MM.1S (cell line): Measurements from ENCODE around the gene CDH6.

Source experiments
- EZH2 ChIP-seq: fragments of 300-600 bp; sonication (generic); optimal IDR thresholded peaks from 2 replicates; pipeline ENCODE3; 2017; ENCODE audit warnings: low read depth, mild to moderate bottlenecking, antibody characterized with exemption, low read length, mixed read lengths
- TF ChIP-seq, protein P1 (sequence below): fragments of 300-600 bp; sonication (generic); IDR thresholded peaks from 2 replicates; pipeline ENCODE4 v1.5.1; 2016; ENCODE audit warnings: antibody characterized with exemption, low read length, mixed read lengths

DNA sequence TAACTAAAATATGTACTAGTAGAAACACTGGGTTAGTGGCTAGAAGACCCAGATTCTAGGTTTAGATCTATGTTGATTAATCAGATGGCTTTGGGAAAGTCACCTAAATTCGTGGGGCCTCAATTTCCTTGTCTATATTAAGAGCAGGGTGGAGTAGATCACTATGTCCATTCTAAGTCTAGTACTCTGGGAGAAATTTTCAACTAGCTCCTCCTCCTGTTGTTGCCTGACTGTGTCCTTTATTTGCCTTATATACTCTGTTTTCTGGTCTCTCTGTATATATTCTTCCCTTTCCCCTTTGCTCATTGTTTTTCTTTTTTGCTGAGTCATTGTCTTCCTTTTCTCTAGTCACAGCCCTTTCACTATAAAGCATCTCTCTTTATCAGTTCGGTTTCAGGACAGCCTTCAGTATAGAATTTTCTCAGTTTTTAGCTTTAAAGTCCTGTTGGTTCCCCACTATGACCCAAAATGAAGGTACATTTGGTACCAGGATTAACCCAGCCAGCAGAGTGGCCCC lies 44.5 kb upstream of the CDH6 start:
- TF ChIP-seq, protein P1, sequence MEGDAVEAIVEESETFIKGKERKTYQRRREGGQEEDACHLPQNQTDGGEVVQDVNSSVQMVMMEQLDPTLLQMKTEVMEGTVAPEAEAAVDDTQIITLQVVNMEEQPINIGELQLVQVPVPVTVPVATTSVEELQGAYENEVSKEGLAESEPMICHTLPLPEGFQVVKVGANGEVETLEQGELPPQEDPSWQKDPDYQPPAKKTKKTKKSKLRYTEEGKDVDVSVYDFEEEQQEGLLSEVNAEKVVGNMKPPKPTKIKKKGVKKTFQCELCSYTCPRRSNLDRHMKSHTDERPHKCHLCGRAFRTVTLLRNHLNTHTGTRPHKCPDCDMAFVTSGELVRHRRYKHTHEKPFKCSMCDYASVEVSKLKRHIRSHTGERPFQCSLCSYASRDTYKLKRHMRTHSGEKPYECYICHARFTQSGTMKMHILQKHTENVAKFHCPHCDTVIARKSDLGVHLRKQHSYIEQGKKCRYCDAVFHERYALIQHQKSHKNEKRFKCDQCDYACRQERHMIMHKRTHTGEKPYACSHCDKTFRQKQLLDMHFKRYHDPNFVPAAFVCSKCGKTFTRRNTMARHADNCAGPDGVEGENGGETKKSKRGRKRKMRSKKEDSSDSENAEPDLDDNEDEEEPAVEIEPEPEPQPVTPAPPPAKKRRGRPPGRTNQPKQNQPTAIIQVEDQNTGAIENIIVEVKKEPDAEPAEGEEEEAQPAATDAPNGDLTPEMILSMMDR = no peak
- no peak for TF ChIP-seq EZH2
